22Rv1 (cell line): ENCODE data around the gene ADIRF.
"Not testable (repeated sequence)": the region's sequence is repeated elsewhere in the genome, so short reads cannot be mapped to it uniquely, and the experiment has no call there.

Experiments
- ZFX ChIP-seq: fragments of 450-650 bp; IDR thresholded peaks from 2 replicates; pipeline ENCODE4 v1.6.1; 2017; ENCODE audit warnings: antibody characterized with exemption, borderline replicate concordance
- TF ChIP-seq, protein P1 (sequence below): fragments of 450-650 bp; IDR thresholded peaks from 2 replicates; pipeline ENCODE4 v1.5.1; 2017; ENCODE audit warnings: mild to moderate bottlenecking

DNA sequence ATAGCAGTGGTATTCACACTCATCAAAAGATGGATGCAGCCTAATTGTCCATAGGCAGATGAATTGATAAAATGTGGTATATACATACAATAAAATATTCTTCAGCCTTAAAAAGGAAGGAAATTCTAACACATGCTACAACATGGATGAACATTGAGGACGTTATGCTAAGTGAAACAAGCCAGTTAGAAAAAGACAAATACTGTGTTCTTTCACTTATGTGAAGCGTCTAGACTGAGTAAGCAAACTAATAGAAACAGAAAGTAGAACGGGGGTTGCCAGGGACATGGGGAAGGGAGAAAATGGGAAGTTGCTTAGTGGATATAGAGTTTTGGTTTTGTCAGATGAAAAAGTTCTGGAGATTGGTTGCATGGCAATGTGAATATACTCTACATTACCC, 45.2 kb downstream of the ADIRF start:
- TF ChIP-seq, protein P1, sequence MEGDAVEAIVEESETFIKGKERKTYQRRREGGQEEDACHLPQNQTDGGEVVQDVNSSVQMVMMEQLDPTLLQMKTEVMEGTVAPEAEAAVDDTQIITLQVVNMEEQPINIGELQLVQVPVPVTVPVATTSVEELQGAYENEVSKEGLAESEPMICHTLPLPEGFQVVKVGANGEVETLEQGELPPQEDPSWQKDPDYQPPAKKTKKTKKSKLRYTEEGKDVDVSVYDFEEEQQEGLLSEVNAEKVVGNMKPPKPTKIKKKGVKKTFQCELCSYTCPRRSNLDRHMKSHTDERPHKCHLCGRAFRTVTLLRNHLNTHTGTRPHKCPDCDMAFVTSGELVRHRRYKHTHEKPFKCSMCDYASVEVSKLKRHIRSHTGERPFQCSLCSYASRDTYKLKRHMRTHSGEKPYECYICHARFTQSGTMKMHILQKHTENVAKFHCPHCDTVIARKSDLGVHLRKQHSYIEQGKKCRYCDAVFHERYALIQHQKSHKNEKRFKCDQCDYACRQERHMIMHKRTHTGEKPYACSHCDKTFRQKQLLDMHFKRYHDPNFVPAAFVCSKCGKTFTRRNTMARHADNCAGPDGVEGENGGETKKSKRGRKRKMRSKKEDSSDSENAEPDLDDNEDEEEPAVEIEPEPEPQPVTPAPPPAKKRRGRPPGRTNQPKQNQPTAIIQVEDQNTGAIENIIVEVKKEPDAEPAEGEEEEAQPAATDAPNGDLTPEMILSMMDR: not testable (repeated sequence)
- not testable (repeated sequence) for TF ChIP-seq ZFX
